A673 (cell line): ENCODE measurements around the gene ECHS1.

Experiments
- CTCF ChIP-seq: fragments of 300-800, 200-600 bp; sonication (generic); conservative IDR thresholded peaks from 2 replicates; pipeline ENCODE4 v1.5.1; 2017; ENCODE audit warnings: low read depth, mild to moderate bottlenecking, antibody characterized with exemption, low read length, moderate library complexity, mixed read lengths
- EZH2 ChIP-seq: fragments of 200-600 bp; sonication (generic); IDR thresholded peaks from 2 replicates; pipeline ENCODE4 v1.6.1; 2017; ENCODE audit warnings: borderline replicate concordance, low read depth, mild to moderate bottlenecking, mixed read lengths, antibody characterized with exemption, low read length; ENCODE audit not compliant: poor library complexity, severe bottlenecking

DNA sequence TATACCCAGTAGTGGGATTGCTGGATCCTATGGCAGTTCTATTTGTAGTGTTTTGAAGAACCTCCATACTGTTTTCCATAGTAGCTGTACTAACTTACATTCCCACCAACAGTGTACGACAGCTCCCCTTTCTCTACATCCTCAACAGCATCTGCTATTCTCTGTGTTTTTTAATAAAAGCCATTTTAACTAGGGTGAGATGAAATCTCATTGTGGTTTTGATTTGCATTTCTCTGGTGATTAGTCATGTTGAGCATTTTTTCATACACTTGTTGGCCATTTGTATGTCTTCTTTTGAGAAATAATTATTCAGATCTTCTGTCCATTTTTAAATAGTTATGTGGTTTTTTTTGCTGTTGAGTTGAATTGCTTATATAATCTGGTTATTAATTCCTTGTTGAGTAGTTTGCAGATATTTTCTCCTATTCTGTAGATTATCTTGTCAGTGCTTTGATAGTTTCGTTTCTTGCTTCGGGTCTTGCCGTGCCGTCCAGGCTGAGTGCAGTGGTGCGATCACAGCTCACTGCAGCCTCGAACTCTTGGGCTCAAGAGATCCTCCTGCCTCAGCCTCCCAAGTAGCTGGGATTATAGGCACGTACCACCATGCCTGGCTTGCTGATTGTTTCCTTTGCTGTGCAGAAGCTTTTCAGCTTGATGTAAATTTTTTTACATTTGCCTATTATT is 32.8 kb upstream of the ECHS1 start:
- TF ChIP-seq CTCF (no peak), EZH2 (no peak)
